ENCODE data around the gene AFAP1L2. TPM values are rescaled to one million over a fixed set of nuclear protein-coding genes. Genes with fewer than 3 reads are reported as not detected.

The AFAP1L2 gene
- total RNA-seq, 4 donors from 2014 or later = 28.4 to 86.6 (median 48.6) TPM

DNA sequence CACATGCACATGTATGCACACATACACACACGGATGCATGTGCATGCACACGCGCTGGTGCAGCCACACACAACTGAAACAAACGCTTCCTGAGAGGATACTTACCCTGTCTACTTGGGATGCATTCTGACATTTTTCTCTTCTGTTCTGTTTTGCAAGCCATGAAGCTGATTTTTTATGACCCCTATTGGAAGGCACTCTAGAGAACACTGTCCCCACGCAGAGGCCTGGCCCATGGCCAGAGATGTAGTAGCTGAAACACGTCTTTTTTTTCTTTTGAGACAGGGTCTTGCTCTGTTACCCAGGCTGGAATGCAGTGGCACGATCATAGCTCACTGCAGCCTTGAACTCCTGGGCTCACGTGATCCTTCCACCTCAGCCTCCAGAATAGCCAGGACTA lies 117.4 kb downstream of the AFAP1L2 start:
- DNase-seq = no peak
- H3K4me1 ChIP-seq = no peaks in the 10 kb centered on the region
- TF ChIP-seq POLR2A (IDR thresholded peaks at IDR 0.05) = no peak
- TF ChIP-seq, protein P1, sequence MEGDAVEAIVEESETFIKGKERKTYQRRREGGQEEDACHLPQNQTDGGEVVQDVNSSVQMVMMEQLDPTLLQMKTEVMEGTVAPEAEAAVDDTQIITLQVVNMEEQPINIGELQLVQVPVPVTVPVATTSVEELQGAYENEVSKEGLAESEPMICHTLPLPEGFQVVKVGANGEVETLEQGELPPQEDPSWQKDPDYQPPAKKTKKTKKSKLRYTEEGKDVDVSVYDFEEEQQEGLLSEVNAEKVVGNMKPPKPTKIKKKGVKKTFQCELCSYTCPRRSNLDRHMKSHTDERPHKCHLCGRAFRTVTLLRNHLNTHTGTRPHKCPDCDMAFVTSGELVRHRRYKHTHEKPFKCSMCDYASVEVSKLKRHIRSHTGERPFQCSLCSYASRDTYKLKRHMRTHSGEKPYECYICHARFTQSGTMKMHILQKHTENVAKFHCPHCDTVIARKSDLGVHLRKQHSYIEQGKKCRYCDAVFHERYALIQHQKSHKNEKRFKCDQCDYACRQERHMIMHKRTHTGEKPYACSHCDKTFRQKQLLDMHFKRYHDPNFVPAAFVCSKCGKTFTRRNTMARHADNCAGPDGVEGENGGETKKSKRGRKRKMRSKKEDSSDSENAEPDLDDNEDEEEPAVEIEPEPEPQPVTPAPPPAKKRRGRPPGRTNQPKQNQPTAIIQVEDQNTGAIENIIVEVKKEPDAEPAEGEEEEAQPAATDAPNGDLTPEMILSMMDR (IDR thresholded peaks at IDR 0.05) = no peak
- H3K4me3 ChIP-seq = no peak overlapping the region
- H3K9me3 ChIP-seq = no peaks in the 10 kb centered on the region
- intact Hi-C loops (cut with DNase I; ENCODE audit: low total_unique reads) = no loop called here
- H3K36me3 ChIP-seq = no peaks in the 10 kb centered on the region
- H3K27me3 ChIP-seq = no peaks in the 10 kb centered on the region
- no peak overlapping the region for H3K27ac ChIP-seq

DNA sequence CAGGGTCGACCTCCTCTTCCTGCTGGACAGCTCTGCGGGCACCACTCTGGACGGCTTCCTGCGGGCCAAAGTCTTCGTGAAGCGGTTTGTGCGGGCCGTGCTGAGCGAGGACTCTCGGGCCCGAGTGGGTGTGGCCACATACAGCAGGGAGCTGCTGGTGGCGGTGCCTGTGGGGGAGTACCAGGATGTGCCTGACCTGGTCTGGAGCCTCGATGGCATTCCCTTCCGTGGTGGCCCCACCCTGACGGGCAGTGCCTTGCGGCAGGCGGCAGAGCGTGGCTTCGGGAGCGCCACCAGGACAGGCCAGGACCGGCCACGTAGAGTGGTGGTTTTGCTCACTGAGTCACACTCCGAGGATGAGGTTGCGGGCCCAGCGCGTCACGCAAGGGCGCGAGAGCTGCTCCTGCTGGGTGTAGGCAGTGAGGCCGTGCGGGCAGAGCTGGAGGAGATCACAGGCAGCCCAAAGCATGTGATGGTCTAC lies 118.3 kb downstream of the AFAP1L2 start:
- intact Hi-C loops (cut with DNase I; ENCODE audit: low total_unique reads) = no loop called here
- H3K9me3 ChIP-seq = no peaks in the 10 kb centered on the region
- no peaks in the 10 kb centered on the region for H3K27me3 ChIP-seq
- no peaks in the 10 kb centered on the region for H3K4me1 ChIP-seq
- no peak for DNase-seq
- H3K36me3 ChIP-seq = no peaks in the 10 kb centered on the region
- no peak overlapping the region for H3K4me3 ChIP-seq
- TF ChIP-seq, protein P1 (IDR thresholded peaks at IDR 0.05) = no peak
- TF ChIP-seq POLR2A (IDR thresholded peaks at IDR 0.05) = no peak
- no peak overlapping the region for H3K27ac ChIP-seq

DNA sequence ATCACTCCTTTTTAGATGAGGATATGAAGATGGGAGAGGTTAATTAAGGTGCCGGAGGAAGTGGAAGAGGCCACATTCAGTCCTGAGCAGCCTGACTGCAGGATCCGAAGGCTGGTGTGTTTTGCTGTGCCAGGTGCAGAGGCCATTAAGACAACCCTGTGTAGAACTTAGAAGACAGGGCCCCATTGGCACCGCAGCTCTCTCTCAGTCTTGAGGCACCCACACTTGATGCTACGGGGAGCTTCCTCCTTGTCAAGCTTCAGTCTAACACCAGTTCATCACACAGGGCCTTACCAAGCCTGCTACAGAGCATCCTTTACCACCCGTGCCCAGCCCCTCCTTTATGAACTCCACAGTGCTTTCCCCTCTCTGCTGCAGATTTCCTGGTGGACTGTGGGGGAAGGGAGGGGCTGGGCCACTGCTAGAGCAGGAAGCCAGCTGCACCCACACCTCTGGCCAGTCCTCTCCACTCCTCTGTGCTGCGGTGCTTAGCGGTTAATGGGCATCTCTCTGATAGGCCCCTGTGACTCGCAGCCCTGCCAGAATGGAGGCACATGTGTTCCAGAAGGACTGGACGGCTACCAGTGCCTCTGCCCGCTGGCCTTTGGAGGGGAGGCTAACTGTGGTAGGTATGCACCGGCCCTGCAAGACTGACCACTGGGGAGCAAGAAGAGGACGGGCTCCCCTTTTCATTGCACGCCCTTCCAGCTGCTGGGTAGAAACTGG lies 119.8 kb downstream of the AFAP1L2 start:
- Histone ChIP-seq H3K27me3 (no peaks in the 10 kb centered on the region), H3K4me1 (no peaks in the 10 kb centered on the region), H3K36me3 (no peaks in the 10 kb centered on the region), H3K9me3 (no peaks in the 10 kb centered on the region), H3K4me3 (no peak overlapping the region), H3K27ac (no peak overlapping the region)
- intact Hi-C loops (cut with DNase I; ENCODE audit: low total_unique reads) = no loop called here
- DNase-seq = no peak
- TF ChIP-seq, protein P1 (IDR thresholded peaks at IDR 0.05) = no peak

DNA sequence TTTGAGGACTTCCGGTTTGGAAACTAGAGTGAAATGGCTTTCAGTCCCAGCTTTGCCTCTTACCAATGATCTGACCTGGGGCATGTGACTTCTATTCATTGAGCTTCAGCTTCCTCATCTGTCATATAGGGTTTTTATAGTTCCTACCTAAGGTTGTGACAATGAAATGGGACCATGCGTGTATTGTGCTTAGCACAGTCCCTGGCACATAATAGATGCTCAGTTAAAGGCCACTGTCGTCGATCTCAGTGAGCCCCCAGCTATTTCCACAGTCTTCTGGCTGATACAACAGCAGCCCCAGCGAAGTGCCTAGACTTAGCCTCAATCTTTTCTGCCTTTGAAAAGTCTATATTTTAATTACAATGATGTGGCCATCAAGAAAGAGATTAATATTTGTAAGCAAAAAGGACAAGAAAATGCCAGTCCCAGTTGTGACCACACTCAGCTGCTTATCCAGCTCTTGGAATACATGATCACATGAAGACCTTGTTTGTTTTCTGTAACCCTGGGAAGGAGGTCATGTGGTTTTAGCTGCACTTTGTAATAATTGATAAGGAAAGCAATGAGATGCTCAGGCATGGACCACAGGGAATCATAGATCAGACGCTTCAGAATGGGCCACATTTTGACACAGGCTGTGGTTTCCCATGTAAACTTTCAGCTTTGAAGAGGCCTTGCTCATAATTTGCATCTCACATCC lies 120.6 kb downstream of the AFAP1L2 start:
- DNase-seq = no peak
- TF ChIP-seq, protein P1 (IDR thresholded peaks at IDR 0.05) = no peak
- no peak for TF ChIP-seq POLR2A (IDR thresholded peaks at IDR 0.05)
- Histone ChIP-seq H3K27me3 (no peaks in the 10 kb centered on the region), H3K4me1 (no peaks in the 10 kb centered on the region), H3K27ac (no peak overlapping the region), H3K9me3 (no peaks in the 10 kb centered on the region), H3K4me3 (no peak overlapping the region), H3K36me3 (no peaks in the 10 kb centered on the region)
- intact Hi-C loops (cut with DNase I; ENCODE audit: low total_unique reads) = no loop called here

DNA sequence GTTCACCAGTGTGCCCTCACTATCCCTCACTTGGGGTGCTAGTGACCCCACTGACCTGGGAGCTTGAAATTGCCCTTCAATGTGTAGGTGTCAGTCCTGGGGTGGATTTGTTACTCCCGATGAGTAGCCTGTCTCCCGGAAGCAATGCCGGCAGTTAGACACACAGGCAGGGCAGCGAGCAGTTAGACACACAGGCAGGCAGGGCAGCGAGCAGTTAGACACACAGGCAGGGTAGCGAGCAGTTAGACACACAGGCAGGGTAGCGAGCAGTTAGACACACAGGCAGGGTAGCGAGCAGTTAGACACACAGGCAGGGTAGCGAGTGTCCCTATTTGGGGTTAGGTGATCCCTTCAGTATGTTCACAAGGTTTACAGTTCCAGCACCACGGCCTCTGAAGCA lies 121.2 kb downstream of the AFAP1L2 start:
- Histone ChIP-seq H3K27me3 (no peaks in the 10 kb centered on the region), H3K4me1 (no peaks in the 10 kb centered on the region), H3K36me3 (no peaks in the 10 kb centered on the region), H3K9me3 (no peaks in the 10 kb centered on the region), H3K4me3 (no peak overlapping the region), H3K27ac (no peak overlapping the region)
- DNase-seq = no peak
- TF ChIP-seq, protein P1 (IDR thresholded peaks at IDR 0.05) = no peak
- no peak for TF ChIP-seq POLR2A (IDR thresholded peaks at IDR 0.05)
- intact Hi-C loops (cut with DNase I; ENCODE audit: low total_unique reads) = no loop called here
